ENCODE measurements around the gene HNF4A. TPM values are rescaled to one million over a fixed set of nuclear protein-coding genes. Genes with fewer than 3 reads are reported as not detected.

HNF4A gene
- total RNA-seq, 1 experiment from 2014 or later, result 0.15 TPM

DNA sequence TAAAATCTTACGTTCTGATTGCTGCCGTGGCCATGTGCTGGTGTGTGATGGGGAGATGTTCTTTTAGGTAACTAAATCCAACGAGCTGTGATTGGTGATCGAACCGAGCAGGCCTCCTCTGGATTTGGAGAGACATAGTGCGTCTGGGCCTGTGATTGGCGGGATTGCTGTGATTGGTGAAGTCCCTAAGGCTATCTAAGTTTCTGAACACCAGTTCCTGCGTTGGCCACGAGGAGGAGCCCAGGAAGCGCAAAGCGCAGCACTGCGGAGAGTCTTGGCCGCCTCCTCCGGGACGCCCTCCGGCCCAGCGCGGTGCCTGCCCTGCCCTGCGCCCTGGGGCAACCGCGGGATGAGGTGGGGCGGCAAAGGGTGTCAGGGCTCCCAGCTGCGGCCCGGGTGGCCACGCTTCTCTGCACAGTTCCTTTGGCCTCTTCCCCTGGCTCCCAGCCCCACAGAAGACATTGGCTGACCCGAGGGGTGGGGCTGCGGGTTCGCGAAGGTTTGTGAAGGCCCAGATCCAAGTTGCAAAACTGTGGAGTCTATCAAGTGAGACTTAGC lies 33.0 kb downstream of the HNF4A start (continued):
- TF ChIP-seq, protein P1, sequence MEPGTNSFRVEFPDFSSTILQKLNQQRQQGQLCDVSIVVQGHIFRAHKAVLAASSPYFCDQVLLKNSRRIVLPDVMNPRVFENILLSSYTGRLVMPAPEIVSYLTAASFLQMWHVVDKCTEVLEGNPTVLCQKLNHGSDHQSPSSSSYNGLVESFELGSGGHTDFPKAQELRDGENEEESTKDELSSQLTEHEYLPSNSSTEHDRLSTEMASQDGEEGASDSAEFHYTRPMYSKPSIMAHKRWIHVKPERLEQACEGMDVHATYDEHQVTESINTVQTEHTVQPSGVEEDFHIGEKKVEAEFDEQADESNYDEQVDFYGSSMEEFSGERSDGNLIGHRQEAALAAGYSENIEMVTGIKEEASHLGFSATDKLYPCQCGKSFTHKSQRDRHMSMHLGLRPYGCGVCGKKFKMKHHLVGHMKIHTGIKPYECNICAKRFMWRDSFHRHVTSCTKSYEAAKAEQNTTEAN (CRISPR knock-in tag; IDR thresholded peaks at IDR 0.05), result no peak
- peak; percentile 53; the same call in 1 of the 2 replicates for TF ChIP-seq ZNF232 (CRISPR knock-in tag; IDR thresholded peaks at IDR 0.05)
- no peak for TF ChIP-seq GRHL2 (CRISPR knock-in tag; IDR thresholded peaks at IDR 0.05; ENCODE audit: insufficient replicate concordance, severe bottlenecking)
- no peak for TF ChIP-seq TEAD4 (CRISPR knock-in tag; IDR thresholded peaks at IDR 0.05)
- peak; percentile 96 for TF ChIP-seq GTF2I (CRISPR knock-in tag; conservative IDR thresholded peaks at IDR 0.05)
- TF ChIP-seq, protein P2, sequence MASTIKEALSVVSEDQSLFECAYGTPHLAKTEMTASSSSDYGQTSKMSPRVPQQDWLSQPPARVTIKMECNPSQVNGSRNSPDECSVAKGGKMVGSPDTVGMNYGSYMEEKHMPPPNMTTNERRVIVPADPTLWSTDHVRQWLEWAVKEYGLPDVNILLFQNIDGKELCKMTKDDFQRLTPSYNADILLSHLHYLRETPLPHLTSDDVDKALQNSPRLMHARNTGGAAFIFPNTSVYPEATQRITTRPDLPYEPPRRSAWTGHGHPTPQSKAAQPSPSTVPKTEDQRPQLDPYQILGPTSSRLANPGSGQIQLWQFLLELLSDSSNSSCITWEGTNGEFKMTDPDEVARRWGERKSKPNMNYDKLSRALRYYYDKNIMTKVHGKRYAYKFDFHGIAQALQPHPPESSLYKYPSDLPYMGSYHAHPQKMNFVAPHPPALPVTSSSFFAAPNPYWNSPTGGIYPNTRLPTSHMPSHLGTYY (CRISPR knock-in tag; IDR thresholded peaks at IDR 0.05), result no peak
- TF ChIP-seq, protein P3, sequence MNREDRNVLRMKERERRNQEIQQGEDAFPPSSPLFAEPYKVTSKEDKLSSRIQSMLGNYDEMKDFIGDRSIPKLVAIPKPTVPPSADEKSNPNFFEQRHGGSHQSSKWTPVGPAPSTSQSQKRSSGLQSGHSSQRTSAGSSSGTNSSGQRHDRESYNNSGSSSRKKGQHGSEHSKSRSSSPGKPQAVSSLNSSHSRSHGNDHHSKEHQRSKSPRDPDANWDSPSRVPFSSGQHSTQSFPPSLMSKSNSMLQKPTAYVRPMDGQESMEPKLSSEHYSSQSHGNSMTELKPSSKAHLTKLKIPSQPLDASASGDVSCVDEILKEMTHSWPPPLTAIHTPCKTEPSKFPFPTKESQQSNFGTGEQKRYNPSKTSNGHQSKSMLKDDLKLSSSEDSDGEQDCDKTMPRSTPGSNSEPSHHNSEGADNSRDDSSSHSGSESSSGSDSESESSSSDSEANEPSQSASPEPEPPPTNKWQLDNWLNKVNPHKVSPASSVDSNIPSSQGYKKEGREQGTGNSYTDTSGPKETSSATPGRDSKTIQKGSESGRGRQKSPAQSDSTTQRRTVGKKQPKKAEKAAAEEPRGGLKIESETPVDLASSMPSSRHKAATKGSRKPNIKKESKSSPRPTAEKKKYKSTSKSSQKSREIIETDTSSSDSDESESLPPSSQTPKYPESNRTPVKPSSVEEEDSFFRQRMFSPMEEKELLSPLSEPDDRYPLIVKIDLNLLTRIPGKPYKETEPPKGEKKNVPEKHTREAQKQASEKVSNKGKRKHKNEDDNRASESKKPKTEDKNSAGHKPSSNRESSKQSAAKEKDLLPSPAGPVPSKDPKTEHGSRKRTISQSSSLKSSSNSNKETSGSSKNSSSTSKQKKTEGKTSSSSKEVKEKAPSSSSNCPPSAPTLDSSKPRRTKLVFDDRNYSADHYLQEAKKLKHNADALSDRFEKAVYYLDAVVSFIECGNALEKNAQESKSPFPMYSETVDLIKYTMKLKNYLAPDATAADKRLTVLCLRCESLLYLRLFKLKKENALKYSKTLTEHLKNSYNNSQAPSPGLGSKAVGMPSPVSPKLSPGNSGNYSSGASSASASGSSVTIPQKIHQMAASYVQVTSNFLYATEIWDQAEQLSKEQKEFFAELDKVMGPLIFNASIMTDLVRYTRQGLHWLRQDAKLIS (CRISPR knock-in tag; IDR thresholded peaks at IDR 0.05; ENCODE audit: borderline replicate concordance), result no peak
- TF ChIP-seq IRF2 (CRISPR knock-in tag; IDR thresholded peaks at IDR 0.05; ENCODE audit: borderline replicate concordance, low read depth), result no peak
- TF ChIP-seq EMX1 (CRISPR knock-in tag; IDR thresholded peaks at IDR 0.05), result no peak
- TF ChIP-seq, protein P4, sequence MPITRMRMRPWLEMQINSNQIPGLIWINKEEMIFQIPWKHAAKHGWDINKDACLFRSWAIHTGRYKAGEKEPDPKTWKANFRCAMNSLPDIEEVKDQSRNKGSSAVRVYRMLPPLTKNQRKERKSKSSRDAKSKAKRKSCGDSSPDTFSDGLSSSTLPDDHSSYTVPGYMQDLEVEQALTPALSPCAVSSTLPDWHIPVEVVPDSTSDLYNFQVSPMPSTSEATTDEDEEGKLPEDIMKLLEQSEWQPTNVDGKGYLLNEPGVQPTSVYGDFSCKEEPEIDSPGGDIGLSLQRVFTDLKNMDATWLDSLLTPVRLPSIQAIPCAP (CRISPR knock-in tag; IDR thresholded peaks at IDR 0.05), result no peak
- TF ChIP-seq MYBL2 (CRISPR knock-in tag; IDR thresholded peaks at IDR 0.05), result no peak
- no peak for TF ChIP-seq JAZF1 (CRISPR knock-in tag; IDR thresholded peaks at IDR 0.05)
- no peak for TF ChIP-seq GABPB1 (CRISPR knock-in tag; IDR thresholded peaks at IDR 0.05)
- TF ChIP-seq, protein P5, sequence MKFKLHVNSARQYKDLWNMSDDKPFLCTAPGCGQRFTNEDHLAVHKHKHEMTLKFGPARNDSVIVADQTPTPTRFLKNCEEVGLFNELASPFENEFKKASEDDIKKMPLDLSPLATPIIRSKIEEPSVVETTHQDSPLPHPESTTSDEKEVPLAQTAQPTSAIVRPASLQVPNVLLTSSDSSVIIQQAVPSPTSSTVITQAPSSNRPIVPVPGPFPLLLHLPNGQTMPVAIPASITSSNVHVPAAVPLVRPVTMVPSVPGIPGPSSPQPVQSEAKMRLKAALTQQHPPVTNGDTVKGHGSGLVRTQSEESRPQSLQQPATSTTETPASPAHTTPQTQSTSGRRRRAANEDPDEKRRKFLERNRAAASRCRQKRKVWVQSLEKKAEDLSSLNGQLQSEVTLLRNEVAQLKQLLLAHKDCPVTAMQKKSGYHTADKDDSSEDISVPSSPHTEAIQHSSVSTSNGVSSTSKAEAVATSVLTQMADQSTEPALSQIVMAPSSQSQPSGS (CRISPR knock-in tag; IDR thresholded peaks at IDR 0.05; ENCODE audit: borderline replicate concordance, low read depth), result no peak
- TF ChIP-seq SMAD4 (CRISPR knock-in tag; IDR thresholded peaks at IDR 0.05), result no peak
- TF ChIP-seq, protein P6, sequence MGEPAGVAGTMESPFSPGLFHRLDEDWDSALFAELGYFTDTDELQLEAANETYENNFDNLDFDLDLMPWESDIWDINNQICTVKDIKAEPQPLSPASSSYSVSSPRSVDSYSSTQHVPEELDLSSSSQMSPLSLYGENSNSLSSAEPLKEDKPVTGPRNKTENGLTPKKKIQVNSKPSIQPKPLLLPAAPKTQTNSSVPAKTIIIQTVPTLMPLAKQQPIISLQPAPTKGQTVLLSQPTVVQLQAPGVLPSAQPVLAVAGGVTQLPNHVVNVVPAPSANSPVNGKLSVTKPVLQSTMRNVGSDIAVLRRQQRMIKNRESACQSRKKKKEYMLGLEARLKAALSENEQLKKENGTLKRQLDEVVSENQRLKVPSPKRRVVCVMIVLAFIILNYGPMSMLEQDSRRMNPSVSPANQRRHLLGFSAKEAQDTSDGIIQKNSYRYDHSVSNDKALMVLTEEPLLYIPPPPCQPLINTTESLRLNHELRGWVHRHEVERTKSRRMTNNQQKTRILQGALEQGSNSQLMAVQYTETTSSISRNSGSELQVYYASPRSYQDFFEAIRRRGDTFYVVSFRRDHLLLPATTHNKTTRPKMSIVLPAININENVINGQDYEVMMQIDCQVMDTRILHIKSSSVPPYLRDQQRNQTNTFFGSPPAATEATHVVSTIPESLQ (CRISPR knock-in tag; IDR thresholded peaks at IDR 0.05), result no peak
- TF ChIP-seq SOX15 (CRISPR knock-in tag; IDR thresholded peaks at IDR 0.05), result no peak
- TF ChIP-seq RELA (CRISPR knock-in tag; IDR thresholded peaks at IDR 0.05; ENCODE audit: borderline replicate concordance), result no peak
- TF ChIP-seq NR2C2 (CRISPR knock-in tag; IDR thresholded peaks at IDR 0.05), result no peak
- TF ChIP-seq, protein P7, sequence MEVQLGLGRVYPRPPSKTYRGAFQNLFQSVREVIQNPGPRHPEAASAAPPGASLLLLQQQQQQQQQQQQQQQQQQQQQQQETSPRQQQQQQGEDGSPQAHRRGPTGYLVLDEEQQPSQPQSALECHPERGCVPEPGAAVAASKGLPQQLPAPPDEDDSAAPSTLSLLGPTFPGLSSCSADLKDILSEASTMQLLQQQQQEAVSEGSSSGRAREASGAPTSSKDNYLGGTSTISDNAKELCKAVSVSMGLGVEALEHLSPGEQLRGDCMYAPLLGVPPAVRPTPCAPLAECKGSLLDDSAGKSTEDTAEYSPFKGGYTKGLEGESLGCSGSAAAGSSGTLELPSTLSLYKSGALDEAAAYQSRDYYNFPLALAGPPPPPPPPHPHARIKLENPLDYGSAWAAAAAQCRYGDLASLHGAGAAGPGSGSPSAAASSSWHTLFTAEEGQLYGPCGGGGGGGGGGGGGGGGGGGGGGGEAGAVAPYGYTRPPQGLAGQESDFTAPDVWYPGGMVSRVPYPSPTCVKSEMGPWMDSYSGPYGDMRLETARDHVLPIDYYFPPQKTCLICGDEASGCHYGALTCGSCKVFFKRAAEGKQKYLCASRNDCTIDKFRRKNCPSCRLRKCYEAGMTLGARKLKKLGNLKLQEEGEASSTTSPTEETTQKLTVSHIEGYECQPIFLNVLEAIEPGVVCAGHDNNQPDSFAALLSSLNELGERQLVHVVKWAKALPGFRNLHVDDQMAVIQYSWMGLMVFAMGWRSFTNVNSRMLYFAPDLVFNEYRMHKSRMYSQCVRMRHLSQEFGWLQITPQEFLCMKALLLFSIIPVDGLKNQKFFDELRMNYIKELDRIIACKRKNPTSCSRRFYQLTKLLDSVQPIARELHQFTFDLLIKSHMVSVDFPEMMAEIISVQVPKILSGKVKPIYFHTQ (CRISPR knock-in tag; IDR thresholded peaks at IDR 0.05), result no peak
- TF ChIP-seq ESRRA (CRISPR knock-in tag; IDR thresholded peaks at IDR 0.05; ENCODE audit: borderline replicate concordance), result no peak
- TF ChIP-seq, protein P8, sequence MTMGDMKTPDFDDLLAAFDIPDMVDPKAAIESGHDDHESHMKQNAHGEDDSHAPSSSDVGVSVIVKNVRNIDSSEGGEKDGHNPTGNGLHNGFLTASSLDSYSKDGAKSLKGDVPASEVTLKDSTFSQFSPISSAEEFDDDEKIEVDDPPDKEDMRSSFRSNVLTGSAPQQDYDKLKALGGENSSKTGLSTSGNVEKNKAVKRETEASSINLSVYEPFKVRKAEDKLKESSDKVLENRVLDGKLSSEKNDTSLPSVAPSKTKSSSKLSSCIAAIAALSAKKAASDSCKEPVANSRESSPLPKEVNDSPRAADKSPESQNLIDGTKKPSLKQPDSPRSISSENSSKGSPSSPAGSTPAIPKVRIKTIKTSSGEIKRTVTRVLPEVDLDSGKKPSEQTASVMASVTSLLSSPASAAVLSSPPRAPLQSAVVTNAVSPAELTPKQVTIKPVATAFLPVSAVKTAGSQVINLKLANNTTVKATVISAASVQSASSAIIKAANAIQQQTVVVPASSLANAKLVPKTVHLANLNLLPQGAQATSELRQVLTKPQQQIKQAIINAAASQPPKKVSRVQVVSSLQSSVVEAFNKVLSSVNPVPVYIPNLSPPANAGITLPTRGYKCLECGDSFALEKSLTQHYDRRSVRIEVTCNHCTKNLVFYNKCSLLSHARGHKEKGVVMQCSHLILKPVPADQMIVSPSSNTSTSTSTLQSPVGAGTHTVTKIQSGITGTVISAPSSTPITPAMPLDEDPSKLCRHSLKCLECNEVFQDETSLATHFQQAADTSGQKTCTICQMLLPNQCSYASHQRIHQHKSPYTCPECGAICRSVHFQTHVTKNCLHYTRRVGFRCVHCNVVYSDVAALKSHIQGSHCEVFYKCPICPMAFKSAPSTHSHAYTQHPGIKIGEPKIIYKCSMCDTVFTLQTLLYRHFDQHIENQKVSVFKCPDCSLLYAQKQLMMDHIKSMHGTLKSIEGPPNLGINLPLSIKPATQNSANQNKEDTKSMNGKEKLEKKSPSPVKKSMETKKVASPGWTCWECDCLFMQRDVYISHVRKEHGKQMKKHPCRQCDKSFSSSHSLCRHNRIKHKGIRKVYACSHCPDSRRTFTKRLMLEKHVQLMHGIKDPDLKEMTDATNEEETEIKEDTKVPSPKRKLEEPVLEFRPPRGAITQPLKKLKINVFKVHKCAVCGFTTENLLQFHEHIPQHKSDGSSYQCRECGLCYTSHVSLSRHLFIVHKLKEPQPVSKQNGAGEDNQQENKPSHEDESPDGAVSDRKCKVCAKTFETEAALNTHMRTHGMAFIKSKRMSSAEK (CRISPR knock-in tag; IDR thresholded peaks at IDR 0.05; ENCODE audit: borderline replicate concordance), result no peak
